HG03095 (cell line): ENCODE data around the gene CLTCL1.
"Not testable (repeated sequence)": the region's sequence is repeated elsewhere in the genome, so short reads cannot be mapped to it uniquely, and the experiment has no call there.

Source experiments
- ATAC-seq: cut with Tn5 transposase; IDR thresholded peaks from one replicate; pipeline ENCODE4 v1.9.1; 2021; ENCODE audit warnings: moderate library complexity; ENCODE audit not compliant: unreplicated experiment

Gene CLTCL1

DNA sequence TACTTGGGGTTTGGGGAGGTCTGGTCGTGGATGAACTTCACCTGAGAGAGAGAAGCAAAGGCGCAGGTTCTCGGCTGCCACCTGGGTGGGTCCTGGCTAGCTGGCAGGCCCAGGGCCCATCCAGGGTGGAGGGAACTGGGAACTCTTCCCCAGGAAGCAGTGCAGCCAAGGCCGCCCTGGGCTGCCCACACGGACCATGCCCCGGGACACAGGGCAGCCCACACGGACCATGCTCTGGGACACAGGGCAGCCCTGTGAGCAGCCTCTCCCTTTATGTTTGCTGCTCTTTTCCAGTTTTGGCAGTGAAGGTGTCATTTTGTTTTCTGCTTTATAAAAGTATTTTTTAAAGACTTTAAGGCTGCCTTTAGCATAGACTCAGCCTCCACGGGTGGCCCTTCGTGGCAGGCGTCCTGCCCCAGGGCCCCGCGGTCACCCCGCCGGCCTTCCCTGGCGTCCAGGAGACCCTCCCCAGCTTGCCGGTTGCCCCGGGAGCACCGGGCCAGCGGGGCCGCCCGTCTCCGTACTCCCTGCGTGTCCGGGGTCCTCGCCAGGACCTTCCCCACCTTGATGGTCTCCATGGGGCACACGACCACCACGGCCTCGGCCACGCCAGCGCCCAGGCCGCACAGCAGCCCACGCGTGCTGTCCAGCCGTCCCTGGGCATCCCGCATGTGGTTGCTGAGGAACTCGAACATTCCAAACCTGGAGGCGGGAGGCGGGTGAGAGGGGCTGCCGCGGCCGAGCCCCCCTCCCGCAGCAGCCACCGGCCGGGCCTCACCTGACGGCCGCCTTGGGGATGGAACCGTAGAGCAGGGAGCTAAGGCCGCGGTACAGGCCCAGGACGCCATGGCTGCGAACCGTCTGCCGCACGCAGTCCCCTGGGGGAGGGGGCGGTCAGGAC is 114.1 kb downstream of the CLTCL1 start:
- ATAC-seq = no peak

GRCh38 chr22:19176732-19177131 is 114.8 kb downstream of the CLTCL1 start:
- ATAC-seq = no peak

DNA sequence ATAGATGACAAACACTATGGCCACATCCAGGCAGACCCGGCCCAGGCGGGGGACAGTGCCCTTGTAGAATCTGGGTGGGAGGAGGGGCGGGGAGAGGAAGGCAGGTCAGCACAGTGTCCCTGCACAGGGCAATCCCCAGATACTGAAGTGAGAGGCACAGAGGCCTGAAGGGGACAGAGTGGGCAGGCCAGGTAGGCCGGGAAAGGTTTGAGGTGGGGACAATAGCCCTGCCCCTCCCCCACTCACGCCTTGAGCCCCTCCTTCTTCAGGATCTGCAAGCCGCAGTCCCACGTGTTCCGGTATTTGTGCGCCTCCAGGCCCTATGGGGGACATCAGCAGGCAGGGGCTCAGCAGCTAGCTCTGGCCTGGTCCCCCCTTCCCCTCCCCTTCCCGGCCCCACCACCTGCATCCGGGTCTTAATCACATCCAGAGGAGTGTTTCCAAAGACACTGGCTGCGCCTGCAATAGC is 115.3 kb downstream of the CLTCL1 start:
- no peak for ATAC-seq

DNA sequence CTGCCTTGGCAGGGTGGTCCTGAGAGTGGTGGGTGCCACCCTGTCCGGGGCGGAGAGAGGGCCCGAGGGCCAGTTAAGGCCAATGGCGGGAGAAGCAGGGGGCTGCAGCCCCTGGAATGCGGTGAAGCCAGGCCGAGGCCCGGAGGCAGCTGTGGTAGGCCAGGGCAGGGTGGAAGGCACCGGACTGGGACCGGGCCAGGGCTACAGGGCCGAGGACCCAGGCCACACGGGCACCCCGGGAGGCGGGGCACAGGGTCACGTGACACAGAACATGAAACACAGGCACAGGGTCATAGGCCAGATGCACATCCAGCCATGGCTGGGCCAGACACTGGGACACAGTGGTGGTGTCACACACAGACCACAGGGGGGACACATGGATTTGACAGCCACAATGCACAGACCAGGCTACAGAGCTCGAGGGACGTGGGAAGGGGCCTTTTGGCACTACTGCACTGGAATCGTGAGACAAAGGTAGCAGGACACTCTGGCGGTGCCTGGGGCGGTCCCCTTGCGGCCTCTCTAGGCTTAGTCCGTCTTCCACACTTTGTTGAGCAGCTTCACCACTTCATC is 115.8 kb downstream of the CLTCL1 start:
- ATAC-seq = no peak

- no peak for ATAC-seq
Measured at GRCh38 chr22:19175026-19175601, 116.4 kb downstream of the CLTCL1 start.

DNA sequence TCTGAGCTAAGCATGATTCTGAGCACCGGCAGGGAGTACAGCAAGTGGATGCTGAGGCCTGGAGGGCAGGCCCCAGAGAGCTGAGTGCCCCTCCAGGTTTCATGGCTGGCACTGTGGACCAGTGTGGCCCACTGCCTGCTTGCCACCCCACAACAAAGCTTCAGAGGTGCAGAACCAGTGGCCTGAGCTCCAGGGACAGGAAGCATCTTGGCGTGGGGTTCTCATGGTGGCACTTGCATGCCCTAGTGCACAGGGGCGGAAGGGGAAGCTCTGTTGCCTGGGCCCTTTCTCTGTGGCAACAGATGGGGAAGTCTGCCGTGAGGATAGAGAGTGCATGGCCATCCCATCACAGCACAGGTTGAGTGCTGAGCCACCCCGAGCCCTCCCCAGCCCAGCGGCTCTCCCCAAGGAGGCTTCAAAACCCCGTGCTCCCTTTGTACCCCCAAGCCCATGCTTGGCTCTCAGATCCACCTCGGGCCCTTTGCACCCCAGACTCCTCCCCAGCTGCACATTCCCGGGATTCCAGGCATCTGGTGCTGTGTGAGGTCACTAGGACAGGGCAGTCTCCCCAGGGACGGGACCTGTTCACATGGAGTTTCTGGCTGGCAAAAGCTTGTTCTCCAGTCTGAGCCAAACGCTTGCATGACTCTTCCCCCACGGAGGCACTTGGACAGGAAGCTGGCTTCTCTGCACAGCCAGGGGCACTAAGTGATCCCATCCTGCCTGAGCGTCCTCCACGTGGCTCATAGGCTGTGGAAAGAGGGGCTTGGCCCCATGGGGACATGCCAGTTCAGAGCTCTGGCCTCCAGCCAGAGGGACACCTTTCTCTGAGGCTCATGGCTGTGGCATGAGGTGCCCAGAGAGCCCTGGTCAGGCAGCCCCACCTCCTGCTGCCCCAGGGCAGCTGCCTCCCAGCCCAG is 117.2 kb downstream of the CLTCL1 start:
- no peak for ATAC-seq

- ATAC-seq = no peak
Measured at GRCh38 chr22:19173047-19174035, 118.2 kb downstream of the CLTCL1 start.

GRCh38 chr22:19172213-19173046 is 119.1 kb downstream of the CLTCL1 start:
- no peak for ATAC-seq

DNA sequence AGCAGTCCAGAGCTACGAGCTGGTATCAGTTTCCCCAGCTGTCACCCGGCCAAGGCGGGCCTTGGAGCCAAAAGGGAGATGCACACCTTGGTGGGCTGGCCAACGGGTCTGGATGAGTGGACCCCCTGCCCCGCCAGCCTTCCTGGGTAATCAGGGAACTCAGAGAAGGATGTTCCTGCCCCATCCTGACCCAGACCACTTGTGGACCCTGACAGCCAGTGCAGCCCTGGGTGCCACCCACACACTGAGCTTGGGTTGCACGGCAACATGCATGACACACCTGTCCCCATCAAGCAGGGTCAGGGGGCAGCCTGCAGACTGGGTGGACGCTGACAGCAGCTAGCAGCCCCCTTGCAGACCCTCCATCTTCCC is 121.6 kb downstream of the CLTCL1 start:
- no peak for ATAC-seq

DNA sequence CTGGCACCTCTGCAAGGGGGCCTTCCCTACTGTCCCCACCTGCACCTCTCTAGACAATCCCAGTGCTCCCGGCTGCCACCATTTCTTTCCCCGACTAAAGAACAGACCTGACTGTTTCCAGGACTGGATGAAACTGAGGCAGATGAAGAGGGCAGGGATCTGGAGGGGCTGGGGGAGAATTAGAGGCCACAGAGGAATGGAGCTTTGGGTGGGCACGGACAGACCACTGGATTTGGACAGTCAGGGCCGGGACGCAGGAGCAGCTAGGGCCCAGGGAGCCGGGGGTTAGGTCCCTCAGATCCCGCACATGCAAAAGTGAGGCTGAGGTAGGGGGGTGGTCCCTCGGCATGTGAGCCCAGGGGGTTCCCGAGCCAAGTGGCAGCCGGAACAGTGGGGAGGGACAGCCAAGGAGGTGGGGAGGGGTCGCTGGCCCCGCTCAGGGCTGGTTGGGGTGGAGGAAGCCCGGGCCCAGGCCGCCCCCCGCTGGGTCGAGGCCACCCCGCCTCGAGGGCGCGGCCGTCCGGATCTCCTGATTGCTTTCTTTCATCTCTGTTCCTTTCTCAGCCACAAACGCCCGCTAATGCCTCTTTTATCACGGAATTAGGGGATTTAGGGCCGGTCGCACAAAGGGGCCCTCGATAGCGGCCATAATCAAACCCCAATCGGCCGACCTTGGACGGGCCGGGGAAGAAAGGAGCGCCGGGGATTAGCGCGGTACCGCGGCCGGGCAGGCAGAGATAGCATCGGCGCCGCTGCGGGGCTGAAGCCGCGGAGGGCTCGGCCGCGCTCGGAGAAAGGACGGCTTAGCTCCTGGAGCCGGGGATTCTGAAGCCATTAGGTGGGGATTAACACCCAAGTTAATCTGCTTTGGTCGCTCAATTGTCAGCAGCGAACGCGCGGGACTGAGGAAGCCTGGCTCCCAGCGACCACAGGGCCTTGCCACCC is 122.2 kb downstream of the CLTCL1 start:
- no peak for ATAC-seq

DNA sequence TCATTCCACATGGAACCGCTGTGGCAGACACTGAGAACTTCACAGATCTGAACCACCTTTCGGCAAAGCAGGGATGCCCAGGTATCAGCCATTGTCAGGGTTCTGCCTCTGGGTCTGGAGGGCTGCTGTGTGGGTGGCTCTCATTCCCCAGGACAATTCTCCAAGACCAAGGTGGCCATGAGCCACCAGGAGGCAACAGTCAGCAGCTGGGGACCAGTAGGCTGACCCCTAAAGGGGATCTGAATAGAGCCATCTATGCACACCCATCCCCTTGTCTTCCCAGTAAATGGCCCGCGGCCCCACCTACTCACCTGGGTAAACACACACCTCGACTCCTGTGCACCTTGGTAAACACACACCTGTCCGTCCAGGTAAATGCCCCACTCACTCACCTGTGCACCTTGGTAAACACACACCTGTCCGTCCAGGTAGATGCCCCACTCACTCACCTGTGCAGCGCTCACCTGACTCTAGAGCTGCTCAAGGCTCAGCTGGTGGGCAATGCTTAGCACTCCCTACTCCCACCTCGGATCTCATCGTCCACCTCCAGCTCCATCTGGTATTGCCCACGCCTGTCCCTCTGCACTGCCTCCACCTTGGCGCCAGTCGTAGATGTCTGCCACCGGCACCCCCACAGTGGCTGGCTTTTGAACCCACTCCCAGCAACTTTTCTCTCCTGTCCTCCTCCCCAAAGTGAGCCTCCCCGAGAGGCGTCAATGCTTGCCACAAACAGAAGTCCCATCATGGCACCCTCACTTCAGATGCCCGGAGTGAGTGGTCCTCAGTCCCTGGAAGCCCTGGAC is 123.2 kb downstream of the CLTCL1 start:
- ATAC-seq = no peak

GRCh38 chr22:19167106-19167869 is 124.2 kb downstream of the CLTCL1 start:
- ATAC-seq = no peak

DNA sequence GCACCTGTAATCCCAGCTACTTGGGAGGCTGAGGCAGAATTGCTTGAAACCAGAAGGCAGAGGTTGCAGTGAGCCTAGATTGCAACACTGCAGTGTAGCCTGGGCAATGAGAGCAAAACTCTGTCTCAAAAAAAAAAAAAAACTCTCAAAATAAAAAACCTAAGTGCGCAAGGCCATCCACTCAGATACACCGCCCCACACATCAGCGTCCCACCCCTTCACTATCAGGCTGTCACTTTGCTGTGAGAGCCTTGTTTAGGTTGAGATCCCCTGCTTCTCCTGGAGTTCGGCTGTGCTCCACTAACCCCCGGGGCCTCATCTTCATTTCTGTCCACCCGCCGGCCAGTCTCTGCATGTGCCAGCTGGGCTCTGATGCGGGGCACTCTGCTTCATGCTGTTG is 125.1 kb downstream of the CLTCL1 start:
- no peak for ATAC-seq

DNA sequence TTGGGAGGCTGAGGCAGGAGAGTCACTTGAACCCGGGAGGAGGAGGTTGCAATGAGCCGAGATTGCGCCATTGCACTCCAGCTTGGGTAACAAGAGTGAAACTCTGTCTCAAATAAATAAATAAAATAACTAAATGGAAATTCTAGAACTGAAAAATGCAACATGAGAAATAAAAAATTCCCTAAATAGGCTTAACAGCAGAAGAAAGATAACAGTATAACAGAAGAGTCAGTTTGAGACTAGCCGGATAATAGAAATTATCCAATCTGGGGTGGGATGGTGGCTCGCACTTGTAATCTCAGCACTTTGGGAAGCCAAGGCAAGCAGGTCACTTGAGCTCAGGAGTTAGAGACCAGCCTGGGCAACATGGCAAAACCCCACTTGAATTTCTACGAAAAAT is 127.1 kb downstream of the CLTCL1 start:
- ATAC-seq = no peak

DNA sequence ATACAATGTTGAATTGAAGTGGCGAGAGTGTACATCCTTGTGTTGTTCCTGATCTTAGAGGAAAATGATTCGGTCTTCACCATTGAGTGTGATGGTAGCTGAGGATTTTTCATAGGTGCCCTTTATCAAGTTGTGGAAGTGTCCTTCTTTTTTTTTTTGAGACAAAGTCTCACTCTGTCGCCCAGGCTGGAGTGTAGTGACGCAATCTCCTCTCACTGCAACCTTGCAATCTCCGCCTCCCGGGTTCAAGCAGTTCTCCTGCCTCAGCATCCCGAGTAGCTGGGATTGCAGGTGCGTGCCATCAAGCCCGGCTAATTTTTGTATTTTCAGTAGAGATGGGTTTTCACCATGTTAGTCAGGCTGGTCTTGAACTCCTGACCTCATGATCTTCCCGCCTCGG is 132.9 kb downstream of the CLTCL1 start:
- not testable (repeated sequence) for ATAC-seq

- ATAC-seq = not testable (repeated sequence)
Measured at GRCh38 chr22:19156109-19156508, 135.4 kb downstream of the CLTCL1 start.
